ENCODE data around the gene RPL21.
"Not testable (repeated sequence)": the region's sequence is repeated elsewhere in the genome, so short reads cannot be mapped to it uniquely, and the experiment has no call there.

RPL21 gene

GRCh38 chr13:27290715-27291114 lies 39.4 kb downstream of the RPL21 start:
- DNase-seq, result no peak

GRCh38 chr13:27291967-27292366 lies 40.6 kb downstream of the RPL21 start:
- DNase-seq, result not testable (repeated sequence)

- no peak for DNase-seq
Measured at GRCh38 chr13:27293076-27293691, 41.8 kb downstream of the RPL21 start.

GRCh38 chr13:27293873-27294515 lies 42.6 kb downstream of the RPL21 start:
- DNase-seq, result no peak

GRCh38 chr13:27295096-27295495 lies 43.7 kb downstream of the RPL21 start:
- no peak for DNase-seq

GRCh38 chr13:27295660-27296059 lies 44.3 kb downstream of the RPL21 start:
- no peak for DNase-seq

- DNase-seq, result peak; percentile 54
Measured at GRCh38 chr13:27296496-27296895, 45.1 kb downstream of the RPL21 start.

GRCh38 chr13:27298849-27299248 lies 47.5 kb downstream of the RPL21 start:
- DNase-seq, result no peak

- not testable (repeated sequence) for DNase-seq
Measured at GRCh38 chr13:27300406-27300805, 49.0 kb downstream of the RPL21 start.

- no peak for DNase-seq
Measured at GRCh38 chr13:27300941-27301586, 49.7 kb downstream of the RPL21 start.

GRCh38 chr13:27302643-27303262 lies 51.4 kb downstream of the RPL21 start:
- no peak for DNase-seq

GRCh38 chr13:27304099-27304498 lies 52.7 kb downstream of the RPL21 start:
- DNase-seq, result no peak

GRCh38 chr13:27304611-27305010 lies 53.3 kb downstream of the RPL21 start:
- no peak for DNase-seq
